ENCODE results near the gene GXYLT2.
A peak's percentile ranks its signal among the peaks of the same experiment; 100 is the strongest.

The GXYLT2 gene, protein sequence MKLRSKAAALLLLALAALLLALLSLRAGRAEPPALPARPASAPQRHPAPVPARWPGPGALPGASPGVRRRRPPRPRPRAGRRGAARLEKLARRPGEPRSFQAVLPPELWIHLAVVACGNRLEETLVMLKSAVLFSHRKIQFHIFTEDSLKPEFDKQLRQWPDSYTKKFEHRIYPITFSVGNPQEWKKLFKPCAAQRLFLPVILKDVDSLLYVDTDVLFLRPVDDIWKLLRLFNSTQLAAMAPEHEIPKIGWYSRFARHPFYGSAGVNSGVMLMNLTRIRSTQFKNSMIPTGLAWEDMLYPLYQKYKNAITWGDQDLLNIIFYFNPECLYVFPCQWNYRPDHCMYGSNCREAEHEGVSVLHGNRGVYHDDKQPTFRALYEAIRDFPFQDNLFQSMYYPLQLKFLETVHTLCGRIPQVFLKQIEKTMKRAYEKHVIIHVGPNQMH

DNA sequence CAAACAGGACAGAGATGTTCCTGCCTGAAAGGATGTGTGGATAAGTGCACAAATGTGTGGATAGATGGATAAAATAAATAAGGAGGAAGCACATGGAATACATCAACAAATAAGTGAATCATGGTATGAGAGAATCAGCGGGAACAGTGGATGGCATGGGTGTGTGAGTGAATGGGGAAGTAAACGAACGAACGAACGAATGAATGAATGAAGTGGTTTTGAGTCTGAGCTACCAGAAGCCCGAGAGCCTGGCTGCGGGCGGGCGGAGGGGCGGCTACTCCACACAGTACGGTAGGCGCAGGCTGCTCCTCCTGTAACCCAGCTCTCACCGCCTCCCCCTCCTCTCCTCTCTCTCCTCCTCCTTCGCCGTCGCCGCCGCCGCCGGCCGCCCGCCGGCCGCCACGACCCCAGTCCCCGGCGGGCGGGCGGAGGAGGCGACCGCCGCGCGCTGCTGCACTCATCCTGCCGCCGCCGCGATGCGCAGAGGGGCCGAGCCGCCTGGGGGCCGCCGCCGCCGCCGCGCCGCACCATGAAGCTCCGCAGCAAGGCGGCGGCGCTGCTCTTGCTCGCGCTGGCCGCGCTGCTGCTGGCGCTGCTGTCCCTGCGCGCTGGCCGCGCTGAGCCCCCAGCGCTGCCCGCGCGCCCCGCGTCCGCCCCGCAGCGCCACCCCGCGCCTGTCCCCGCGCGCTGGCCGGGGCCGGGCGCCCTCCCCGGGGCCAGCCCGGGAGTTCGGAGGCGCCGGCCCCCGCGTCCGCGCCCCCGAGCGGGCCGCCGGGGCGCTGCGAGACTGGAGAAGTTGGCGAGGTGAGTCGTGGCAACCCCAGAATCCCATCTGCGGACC lies at the start of gene GXYLT2:
Gene GXYLT2 (plus strand): TSS at position 342 of the 841 bp plus-strand sequence. CDS start 188 bp downstream, at position 530.
- DNase-seq, result peak; percentile 89

GRCh38 chr3:72839057-72839456 lies 48.8 kb upstream of the GXYLT2 start:
- DNase-seq, result no peak

GRCh38 chr3:72844436-72844993 lies 43.3 kb upstream of the GXYLT2 start:
- no peak for DNase-seq

DNA sequence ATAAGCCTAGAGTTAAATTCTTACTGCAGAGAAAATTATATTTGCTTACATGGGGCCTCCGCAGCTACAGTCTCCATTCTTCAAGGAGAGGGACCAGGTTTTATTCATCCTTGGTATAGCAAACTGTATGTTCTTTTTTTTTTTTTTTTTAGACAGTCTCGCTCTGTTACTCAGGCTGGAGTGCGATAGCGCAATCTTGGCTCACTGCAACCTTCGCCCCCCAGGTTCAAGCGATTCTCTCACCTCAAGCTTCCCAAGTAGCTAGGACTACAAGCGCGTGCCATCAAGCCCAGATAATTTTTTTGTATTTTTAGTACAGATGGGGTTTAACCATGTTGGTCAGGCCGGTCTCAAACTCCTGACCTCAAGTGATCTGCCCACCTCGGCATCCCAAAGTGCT lies 41.7 kb upstream of the GXYLT2 start:
- DNase-seq, result no peak

DNA sequence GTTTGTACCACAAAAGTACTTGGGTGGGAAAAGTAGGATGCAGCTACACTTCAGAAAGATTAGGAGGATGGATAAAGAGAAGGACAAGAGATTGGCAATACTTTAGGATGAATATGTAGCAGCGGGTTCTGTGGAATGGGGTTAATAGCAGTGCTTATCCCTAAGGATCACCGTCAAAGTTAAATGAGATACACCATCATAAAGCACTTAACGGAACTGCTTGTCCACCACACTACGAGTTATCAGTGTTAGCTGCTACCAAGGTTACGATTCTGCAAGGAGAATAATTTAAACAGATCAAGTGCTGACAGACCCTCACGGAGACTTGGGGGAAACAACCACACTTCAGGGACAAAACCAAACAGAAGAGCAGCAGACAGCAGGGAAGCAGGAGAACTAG lies 40.6 kb upstream of the GXYLT2 start:
- no peak for DNase-seq

DNA sequence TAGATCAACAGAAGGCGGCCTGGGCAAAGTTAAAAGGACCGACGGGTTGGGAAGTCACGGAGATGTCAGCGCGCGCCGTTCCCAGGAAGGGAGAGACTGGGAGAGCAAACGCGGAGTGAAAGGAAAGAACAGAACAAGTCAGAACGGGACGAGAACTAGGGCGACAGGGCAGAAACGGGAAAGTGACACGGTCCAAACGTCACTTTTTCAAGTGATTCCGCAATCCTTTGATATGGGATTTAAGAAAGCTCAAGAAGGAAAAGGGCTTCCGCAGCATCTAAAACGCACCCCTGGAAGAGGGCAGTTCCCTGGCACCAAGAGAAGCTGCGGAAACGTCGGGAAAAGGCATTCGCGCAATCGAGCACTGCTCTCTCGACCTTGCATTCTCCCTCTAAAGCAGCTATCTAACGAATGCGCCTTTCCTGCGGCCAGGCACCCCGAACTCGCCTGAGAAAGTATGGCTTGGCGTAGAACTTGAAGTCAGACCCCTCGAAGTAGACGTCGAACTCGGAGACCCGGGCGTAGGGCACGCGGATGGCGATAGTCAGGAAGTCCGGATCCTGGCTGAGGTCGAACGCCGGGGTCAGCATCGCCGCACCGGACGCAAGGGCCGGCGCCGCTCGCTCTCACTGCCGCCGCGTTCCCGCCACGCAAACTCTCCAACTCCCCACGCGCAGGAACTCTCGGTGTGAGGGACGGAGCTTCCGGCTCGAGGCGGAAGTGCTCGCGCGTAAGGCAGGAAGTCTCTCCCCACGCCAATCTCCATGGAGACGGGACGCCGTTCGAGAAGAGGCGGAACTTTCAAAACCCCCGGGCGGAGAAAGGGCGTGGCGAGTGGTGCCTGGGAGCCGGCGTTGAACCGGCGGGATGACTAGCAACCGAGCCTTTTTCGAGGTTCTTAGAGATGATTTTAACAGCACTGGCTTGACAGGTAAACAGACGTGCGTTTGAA lies 39.8 kb upstream of the GXYLT2 start, which contains the start of gene SHQ1:
Gene SHQ1 (minus strand): TSS at position 695 of the 952 bp plus-strand sequence. CDS start 105 bp downstream, at position 590.
- peak; percentile 97 for DNase-seq

DNA sequence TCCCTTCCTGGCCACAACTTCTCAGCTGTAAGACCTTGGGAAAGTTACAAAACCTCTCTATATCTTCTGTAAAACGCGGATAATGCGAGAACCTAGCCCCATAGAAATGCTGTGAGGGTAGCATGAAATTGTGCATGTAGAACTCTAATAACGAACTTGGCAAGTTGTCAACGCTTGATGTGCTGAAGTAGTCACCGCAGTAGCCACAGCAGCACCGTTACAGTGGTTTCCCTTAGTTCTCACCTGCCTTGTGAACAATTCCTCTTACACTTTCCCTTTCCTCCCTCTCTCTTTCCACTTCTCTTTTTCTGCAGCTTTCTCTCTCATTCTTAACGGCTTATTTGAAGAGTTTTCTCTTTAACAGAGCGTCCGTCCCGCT lies 39.2 kb upstream of the GXYLT2 start:
- no peak for DNase-seq

DNA sequence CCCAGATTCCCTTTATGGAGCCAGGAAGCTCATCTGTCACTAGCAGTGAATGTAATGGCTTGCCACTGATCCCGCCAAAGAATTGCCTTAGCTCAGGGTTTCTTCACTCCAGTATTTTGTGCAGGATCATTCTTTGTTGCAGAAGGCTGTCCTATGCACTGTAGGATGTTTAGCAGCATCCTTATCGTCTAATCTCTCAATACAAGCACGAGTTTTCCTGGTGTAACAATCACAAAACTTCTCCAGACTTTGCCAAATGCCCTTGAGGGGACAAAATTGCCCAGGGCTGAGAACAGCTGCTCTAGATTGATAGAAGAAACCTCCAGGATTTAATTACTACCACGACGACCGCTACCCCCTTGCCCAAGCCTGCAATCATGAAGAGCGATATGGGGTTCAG lies 32.8 kb upstream of the GXYLT2 start:
- no peak for DNase-seq

- DNase-seq, result no peak
Observed at GRCh38 chr3:72860053-72860452, 27.8 kb upstream of the GXYLT2 start.

- no peak for DNase-seq
Observed at GRCh38 chr3:72860846-72861245, 27.0 kb upstream of the GXYLT2 start.

GRCh38 chr3:72862314-72863090 lies 25.3 kb upstream of the GXYLT2 start:
- no peak for DNase-seq

DNA sequence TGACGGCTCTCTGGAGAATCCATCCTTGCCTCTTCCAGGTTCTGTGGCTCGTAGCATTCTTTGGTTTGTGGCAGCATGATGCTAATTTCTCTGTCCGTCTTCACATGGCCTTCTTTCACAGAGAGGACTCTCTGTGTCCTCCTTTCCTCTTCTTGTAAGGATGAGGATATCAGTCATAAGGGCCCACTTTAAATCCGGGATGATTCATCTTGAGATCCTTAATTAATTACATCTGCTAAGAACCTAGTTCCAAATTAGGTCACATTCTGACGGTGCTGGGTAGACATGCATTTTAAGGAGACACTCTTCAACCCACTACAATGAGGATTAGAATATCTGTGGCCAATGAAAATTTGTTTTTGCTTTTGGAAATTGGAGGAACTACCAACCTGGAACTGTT lies 15.7 kb upstream of the GXYLT2 start:
- no peak for DNase-seq

DNA sequence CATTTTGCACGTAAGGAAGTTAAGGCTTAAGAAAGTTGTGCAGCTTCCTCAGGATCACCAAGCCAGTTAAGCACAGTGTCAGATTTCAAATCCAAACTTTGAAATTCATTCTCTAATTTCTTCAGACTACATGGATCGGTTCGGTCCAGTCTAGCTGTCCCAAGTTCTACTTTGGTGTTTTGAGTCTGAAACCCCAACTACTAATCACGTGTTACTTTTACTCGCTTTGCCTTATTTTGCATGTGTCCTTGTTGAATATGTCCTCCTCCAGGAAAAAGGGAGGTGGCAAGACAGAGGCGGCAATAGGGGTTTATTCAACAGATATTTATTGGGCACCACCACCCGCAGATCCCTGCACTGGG lies 522 bp upstream of the GXYLT2 start:
- no peak for DNase-seq

DNA sequence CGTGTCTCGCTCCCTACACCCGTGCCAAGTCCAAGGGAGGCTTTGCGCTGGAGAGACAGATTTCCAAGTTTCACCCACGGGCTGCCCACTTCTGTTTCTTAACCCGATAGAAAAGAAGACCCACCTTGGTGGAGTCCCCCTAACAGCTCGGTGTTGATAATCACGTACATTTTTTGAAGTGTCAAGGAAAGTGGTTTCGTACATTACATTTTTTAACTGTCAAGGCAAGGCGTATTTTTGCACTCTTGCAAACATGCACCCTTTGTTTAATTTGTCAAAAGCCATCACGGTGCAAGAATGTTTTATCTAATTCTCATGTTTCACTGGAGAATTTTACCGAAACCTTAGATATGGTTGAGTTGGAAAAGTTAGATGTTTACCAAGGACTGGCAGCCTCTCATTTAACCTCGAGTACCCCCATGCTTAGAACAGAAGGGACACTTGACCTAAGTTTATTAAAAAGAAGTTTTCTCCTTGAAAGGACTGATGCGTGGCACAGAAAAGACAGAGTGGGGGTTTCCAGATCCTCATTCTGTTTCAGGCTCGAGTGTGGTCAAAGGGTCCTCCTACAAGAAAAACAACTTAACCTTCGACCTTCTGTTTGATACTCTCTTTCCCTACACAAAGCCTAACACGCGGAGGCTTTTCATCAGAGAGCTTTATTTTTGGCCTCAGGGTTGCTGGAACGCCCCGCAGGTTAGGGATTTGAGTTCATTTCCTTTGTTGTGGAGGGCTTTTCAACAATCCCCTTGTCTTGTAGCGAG lies 882 bp downstream of the GXYLT2 start:
- DNase-seq, result peak; percentile 60

DNA sequence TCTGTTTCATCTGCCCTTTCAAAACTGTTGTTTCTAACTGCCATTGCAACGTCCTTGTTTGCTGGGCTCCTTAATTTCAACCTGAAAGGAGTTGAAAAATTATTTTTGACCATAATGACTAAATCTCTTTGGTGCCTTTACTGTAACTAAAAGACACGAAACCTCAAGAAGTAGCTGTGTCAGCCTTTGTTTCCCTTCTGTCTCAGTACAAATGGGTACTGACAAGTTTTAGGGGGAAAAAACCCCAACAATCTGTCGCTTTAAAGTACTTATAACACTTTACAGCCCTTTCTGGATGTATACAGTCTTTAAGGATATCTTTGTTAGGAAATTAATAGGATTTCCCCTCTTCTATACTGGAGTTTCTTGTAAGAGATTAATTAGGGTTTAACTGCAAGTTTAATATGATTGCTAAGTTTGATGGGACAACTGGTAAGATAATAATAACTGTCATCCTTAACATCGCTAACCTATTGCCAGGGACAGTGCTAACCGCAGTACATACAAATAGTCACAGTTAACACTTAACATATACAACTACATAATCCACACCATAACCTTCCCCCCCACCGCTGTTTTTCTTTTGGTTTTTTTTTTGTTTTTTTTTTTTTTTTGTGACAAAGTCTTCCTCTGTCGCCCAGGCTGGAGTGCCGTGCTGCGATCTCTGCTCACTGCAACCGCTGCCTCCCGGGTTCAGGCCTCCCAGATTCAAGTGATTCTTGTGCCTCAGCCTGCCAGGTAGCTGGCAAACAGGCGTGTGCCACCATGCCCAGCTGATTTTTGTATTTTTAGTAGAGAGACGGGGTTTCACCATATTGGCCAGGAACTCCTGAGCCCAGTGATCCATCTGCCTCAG lies 1.7 kb downstream of the GXYLT2 start:
- DNase-seq, result no peak

GRCh38 chr3:72890166-72890925 lies 2.5 kb downstream of the GXYLT2 start:
- no peak for DNase-seq

DNA sequence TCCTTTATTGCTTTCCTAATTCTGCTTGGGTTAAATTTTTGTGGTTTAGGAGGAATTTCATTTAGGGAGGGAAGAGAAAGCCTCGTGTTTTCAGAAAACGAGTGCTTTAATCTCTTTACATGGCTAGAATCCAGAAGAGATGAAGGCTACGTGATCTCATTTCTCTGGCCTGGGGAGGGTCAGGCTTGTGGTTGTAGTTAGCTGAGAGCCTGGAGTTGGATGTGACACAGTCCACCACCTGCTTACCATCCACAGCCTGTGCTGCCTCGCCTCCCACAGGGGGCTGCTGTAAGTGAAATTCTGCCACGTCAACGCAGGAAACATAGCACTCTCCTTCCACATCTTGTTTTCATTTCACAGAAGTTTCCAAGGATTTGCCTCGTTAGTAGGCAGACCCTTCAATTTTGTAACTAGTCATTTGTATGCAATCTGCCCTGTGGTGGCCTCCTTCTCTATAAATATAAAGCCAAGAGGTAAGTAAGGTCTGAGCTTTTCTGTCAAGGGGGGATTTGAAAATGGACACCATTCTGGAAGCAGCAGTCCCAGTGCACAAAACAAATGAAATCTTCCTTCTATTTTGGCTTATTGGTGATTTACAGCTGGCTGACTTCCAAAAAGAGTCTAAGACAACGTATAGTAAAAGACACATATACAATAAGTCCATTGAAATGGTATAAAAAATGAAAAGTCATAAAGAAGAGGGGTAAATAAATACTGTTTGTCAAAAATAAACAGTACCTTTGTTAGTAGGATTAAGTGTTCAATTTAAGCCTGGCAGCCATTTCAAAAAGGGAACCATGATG lies 3.4 kb downstream of the GXYLT2 start:
- DNase-seq, result peak; percentile 83
